GM19324 (cell line): ENCODE results near the gene SH2D1B.

Experiments used
- ATAC-seq: cut with Tn5 transposase; IDR thresholded peaks from one replicate; pipeline ENCODE4 v1.9.1; 2021; ENCODE audit warnings: mild to moderate bottlenecking, moderate library complexity; ENCODE audit not compliant: unreplicated experiment, low FRiP score

The SH2D1B gene

GRCh38 chr1:162400790-162401355 lies 11.1 kb downstream of the SH2D1B start:
- ATAC-seq, result no peak

- no peak for ATAC-seq
These were observed 12.8 kb downstream of the SH2D1B start for GRCh38 chr1:162398999-162399580.

- ATAC-seq, result no peak
These were observed 13.9 kb downstream of the SH2D1B start for GRCh38 chr1:162397943-162398560.

- no peak for ATAC-seq
These were observed 14.9 kb downstream of the SH2D1B start for GRCh38 chr1:162397039-162397448.

- no peak for ATAC-seq
These were observed 15.6 kb downstream of the SH2D1B start for GRCh38 chr1:162396201-162396906.

- no peak for ATAC-seq
These were observed 20.0 kb downstream of the SH2D1B start for GRCh38 chr1:162391790-162392563.

GRCh38 chr1:162390396-162391185 lies 21.3 kb downstream of the SH2D1B start:
- ATAC-seq, result no peak

- ATAC-seq, result no peak
These were observed 22.0 kb downstream of the SH2D1B start for GRCh38 chr1:162389971-162390370.

GRCh38 chr1:162389021-162389818 lies 22.7 kb downstream of the SH2D1B start:
- no peak for ATAC-seq

- ATAC-seq, result no peak
These were observed 23.3 kb downstream of the SH2D1B start for GRCh38 chr1:162388615-162389014.

GRCh38 chr1:162388083-162388594 lies 23.8 kb downstream of the SH2D1B start:
- ATAC-seq, result no peak

GRCh38 chr1:162387226-162388082 lies 24.5 kb downstream of the SH2D1B start:
- no peak for ATAC-seq

- ATAC-seq, result no peak
These were observed 25.4 kb downstream of the SH2D1B start for GRCh38 chr1:162386292-162387225.

GRCh38 chr1:162385702-162386101 lies 26.2 kb downstream of the SH2D1B start:
- ATAC-seq, result no peak

GRCh38 chr1:162385280-162385623 lies 26.7 kb downstream of the SH2D1B start:
- ATAC-seq, result no peak

GRCh38 chr1:162384601-162385279 lies 27.2 kb downstream of the SH2D1B start:
- no peak for ATAC-seq

GRCh38 chr1:162384116-162384515 lies 27.8 kb downstream of the SH2D1B start:
- ATAC-seq, result no peak
